T-helper 9 cell (primary cell): ENCODE measurements around the gene DNAH3.
A peak's percentile ranks its signal among the peaks of the same experiment; 100 is the strongest.

ENCODE experiments used
- DNase-seq: peaks from one replicate; pipeline ENCODE4 v3.0.0-alpha.2; 2020

DNAH3 gene

GRCh38 chr16:20901436-20902112, 249.1 kb downstream of the DNAH3 start:
- DNase-seq = no peak

GRCh38 chr16:20901068-20901435, 249.6 kb downstream of the DNAH3 start:
- no peak for DNase-seq

GRCh38 chr16:20900299-20901067, 250.2 kb downstream of the DNAH3 start, which contains the start of the genes DCUN1D3 and LYRM1:
Gene DCUN1D3 (minus strand): TSS chr16:20900358. CDS start chr16:20862538, 37,820 bp downstream.
Gene LYRM1 (plus strand): TSS chr16:20900771. CDS start chr16:20915556, 14,785 bp downstream.
- DNase-seq = peak; percentile 83

GRCh38 chr16:20899477-20900298, 251.0 kb downstream of the DNAH3 start:
- DNase-seq = no peak

GRCh38 chr16:20899071-20899470, 251.6 kb downstream of the DNAH3 start:
- DNase-seq = no peak

- DNase-seq = no peak
Measured at GRCh38 chr16:20897922-20898321, 252.7 kb downstream of the DNAH3 start.

GRCh38 chr16:20897253-20897897, 253.3 kb downstream of the DNAH3 start:
- no peak for DNase-seq

- DNase-seq = no peak
Measured at GRCh38 chr16:20894388-20894787, 256.3 kb downstream of the DNAH3 start.

- no peak for DNase-seq
Measured at GRCh38 chr16:20889625-20890275, 260.9 kb downstream of the DNAH3 start.

- no peak for DNase-seq
Measured at GRCh38 chr16:20887207-20887606, 263.4 kb downstream of the DNAH3 start.

GRCh38 chr16:20886320-20886719, 264.3 kb downstream of the DNAH3 start:
- DNase-seq = no peak

GRCh38 chr16:20884240-20884556, 266.4 kb downstream of the DNAH3 start:
- no peak for DNase-seq

- DNase-seq = no peak
Measured at GRCh38 chr16:20883554-20884239, 266.9 kb downstream of the DNAH3 start.
